Measurements from ENCODE around the gene SERINC2. TPM values are rescaled to one million over a fixed set of nuclear protein-coding genes. Genes with fewer than 3 reads are reported as not detected.

The SERINC2 gene
- total and polyA plus RNA-seq, 9 of the 15 experiments (the other 6 are each of a cell fraction or from before 2014, with no cell fraction given) = 0.07 to 1.2 (median 0.70) TPM; not detected in 2

GRCh38 chr1:31373056-31373896 is 39.7 kb upstream of the SERINC2 start, which contains the start of gene FABP3 (continued):
- TF ChIP-seq, protein P1, sequence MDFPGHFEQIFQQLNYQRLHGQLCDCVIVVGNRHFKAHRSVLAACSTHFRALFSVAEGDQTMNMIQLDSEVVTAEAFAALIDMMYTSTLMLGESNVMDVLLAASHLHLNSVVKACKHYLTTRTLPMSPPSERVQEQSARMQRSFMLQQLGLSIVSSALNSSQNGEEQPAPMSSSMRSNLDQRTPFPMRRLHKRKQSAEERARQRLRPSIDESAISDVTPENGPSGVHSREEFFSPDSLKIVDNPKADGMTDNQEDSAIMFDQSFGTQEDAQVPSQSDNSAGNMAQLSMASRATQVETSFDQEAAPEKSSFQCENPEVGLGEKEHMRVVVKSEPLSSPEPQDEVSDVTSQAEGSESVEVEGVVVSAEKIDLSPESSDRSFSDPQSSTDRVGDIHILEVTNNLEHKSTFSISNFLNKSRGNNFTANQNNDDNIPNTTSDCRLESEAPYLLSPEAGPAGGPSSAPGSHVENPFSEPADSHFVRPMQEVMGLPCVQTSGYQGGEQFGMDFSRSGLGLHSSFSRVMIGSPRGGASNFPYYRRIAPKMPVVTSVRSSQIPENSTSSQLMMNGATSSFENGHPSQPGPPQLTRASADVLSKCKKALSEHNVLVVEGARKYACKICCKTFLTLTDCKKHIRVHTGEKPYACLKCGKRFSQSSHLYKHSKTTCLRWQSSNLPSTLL (IDR thresholded peaks at IDR 0.05) = no peak
- TF ChIP-seq ZNF140 (CRISPR knock-in tag; IDR thresholded peaks at IDR 0.05) = no peak
- TF ChIP-seq MTF1 (CRISPR knock-in tag; IDR thresholded peaks at IDR 0.05; ENCODE audit: borderline replicate concordance) = 0 out of 2 replicates have a peak, but pooled peaks have one; percentile 31
- TF ChIP-seq DIDO1 (tag; IDR thresholded peaks at IDR 0.05; ENCODE audit: low read depth) = no peak
- TF ChIP-seq ZNF668 (CRISPR knock-in tag; IDR thresholded peaks at IDR 0.05) = no peak
- no peak; the same call in 1 of the 2 replicates for TF ChIP-seq ETS1 (conservative IDR thresholded peaks at IDR 0.05; ENCODE audit: control insufficient read depth, low read depth, low read length)
- no peak for TF ChIP-seq MCM3 (IDR thresholded peaks at IDR 0.05)
- TF ChIP-seq, protein P2, sequence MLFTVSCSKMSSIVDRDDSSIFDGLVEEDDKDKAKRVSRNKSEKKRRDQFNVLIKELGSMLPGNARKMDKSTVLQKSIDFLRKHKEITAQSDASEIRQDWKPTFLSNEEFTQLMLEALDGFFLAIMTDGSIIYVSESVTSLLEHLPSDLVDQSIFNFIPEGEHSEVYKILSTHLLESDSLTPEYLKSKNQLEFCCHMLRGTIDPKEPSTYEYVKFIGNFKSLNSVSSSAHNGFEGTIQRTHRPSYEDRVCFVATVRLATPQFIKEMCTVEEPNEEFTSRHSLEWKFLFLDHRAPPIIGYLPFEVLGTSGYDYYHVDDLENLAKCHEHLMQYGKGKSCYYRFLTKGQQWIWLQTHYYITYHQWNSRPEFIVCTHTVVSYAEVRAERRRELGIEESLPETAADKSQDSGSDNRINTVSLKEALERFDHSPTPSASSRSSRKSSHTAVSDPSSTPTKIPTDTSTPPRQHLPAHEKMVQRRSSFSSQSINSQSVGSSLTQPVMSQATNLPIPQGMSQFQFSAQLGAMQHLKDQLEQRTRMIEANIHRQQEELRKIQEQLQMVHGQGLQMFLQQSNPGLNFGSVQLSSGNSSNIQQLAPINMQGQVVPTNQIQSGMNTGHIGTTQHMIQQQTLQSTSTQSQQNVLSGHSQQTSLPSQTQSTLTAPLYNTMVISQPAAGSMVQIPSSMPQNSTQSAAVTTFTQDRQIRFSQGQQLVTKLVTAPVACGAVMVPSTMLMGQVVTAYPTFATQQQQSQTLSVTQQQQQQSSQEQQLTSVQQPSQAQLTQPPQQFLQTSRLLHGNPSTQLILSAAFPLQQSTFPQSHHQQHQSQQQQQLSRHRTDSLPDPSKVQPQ (CRISPR knock-in tag; IDR thresholded peaks at IDR 0.05; ENCODE audit: borderline replicate concordance) = no peak
- no peak for TF ChIP-seq ZNF23 (CRISPR knock-in tag; IDR thresholded peaks at IDR 0.05)
- no peak for TF ChIP-seq STAT5A (IDR thresholded peaks at IDR 0.05; ENCODE audit: borderline replicate concordance, low read length)
- peak; percentile 92 for TF ChIP-seq TEAD2 (tag; IDR thresholded peaks at IDR 0.05)
- TF ChIP-seq GABPB2 (CRISPR knock-in tag; conservative IDR thresholded peaks at IDR 0.05) = no peak
- TF ChIP-seq JUND (IDR thresholded peaks at IDR 0.05; ENCODE audit: borderline replicate concordance, low read depth, low read length) = no peak
- no peak; the same call in 2 of the 3 replicates for TF ChIP-seq JUND (tag; IDR thresholded peaks at IDR 0.05; ENCODE audit: borderline replicate concordance, low read depth, low read length)
- TF ChIP-seq, protein P3, sequence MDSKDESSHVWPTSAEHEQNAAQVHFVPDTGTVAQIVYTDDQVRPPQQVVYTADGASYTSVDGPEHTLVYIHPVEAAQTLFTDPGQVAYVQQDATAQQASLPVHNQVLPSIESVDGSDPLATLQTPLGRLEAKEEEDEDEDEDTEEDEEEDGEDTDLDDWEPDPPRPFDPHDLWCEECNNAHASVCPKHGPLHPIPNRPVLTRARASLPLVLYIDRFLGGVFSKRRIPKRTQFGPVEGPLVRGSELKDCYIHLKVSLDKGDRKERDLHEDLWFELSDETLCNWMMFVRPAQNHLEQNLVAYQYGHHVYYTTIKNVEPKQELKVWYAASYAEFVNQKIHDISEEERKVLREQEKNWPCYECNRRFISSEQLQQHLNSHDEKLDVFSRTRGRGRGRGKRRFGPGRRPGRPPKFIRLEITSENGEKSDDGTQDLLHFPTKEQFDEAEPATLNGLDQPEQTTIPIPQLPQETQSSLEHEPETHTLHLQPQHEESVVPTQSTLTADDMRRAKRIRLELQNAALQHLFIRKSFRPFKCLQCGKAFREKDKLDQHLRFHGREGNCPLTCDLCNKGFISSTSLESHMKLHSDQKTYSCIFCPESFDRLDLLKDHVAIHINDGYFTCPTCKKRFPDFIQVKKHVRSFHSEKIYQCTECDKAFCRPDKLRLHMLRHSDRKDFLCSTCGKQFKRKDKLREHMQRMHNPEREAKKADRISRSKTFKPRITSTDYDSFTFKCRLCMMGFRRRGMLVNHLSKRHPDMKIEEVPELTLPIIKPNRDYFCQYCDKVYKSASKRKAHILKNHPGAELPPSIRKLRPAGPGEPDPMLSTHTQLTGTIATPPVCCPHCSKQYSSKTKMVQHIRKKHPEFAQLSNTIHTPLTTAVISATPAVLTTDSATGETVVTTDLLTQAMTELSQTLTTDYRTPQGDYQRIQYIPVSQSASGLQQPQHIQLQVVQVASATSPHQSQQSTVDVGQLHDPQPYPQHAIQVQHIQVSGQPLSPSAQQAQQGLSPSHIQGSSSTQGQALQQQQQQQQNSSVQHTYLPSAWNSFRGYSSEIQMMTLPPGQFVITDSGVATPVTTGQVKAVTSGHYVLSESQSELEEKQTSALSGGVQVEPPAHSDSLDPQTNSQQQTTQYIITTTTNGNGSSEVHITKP (IDR thresholded peaks at IDR 0.05; ENCODE audit: partially characterized antibody) = no peak
- TF ChIP-seq MCM2 (IDR thresholded peaks at IDR 0.05; ENCODE audit: low read depth) = no peak
- no peak for TF ChIP-seq ZNF445 (CRISPR knock-in tag; IDR thresholded peaks at IDR 0.05; ENCODE audit: low read depth)
- TF ChIP-seq MAFK (IDR thresholded peaks at IDR 0.05; ENCODE audit: low read length) = no peak
- no peak for TF ChIP-seq HMG20A (CRISPR knock-in tag; conservative IDR thresholded peaks at IDR 0.05)

All from K562 (cell line).